ENCODE measurements around the gene PSME1.

GRCh38 chr14:24165785-24166184, 29.8 kb downstream of the PSME1 start:
- TF ChIP-seq REST (IDR thresholded peaks at IDR 0.05; ENCODE audit: low read depth) (no peak), RAD21 (IDR thresholded peaks at IDR 0.05; ENCODE audit: low read depth) (no peak), MAX (IDR thresholded peaks at IDR 0.05) (no peak), USF1 (IDR thresholded peaks at IDR 0.05) (no peak), TCF12 (IDR thresholded peaks at IDR 0.05; ENCODE audit: low read depth) (no peak), YY1 (IDR thresholded peaks at IDR 0.05; ENCODE audit: low read depth) (no peak), NFIC (IDR thresholded peaks at IDR 0.05) (no peak)

Measured in Ishikawa (cell line).